GM19043 (cell line): ENCODE results near the gene SEBOX.

Experiments used
- ATAC-seq: cut with Tn5 transposase; IDR thresholded peaks from one replicate; pipeline ENCODE4 v1.9.1; 2021; ENCODE audit warnings: low read depth; ENCODE audit not compliant: unreplicated experiment

SEBOX gene

DNA sequence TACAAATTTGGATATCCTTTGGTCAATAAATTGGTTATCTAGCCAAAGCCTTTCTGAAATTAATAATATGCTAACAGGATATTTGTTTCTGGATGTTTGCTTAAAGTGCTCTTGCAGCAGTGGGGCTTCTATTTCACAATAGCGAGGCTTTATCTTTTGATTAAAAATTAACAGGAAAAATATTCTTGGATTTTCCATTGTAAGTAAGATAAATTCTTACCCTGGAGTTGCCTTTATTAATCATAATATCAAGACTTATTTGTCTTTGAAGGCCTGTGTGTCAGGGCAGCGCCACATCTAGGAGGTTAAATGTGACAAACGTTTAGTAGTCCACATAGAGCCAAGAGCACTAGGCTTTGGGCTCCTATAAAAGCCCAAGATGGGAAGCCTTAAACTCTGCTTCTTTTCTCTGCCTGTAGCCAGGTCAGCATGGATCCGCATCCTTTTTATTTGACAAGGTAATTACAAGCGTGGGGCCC is 40.7 kb downstream of the SEBOX start:
- ATAC-seq = no peak

DNA sequence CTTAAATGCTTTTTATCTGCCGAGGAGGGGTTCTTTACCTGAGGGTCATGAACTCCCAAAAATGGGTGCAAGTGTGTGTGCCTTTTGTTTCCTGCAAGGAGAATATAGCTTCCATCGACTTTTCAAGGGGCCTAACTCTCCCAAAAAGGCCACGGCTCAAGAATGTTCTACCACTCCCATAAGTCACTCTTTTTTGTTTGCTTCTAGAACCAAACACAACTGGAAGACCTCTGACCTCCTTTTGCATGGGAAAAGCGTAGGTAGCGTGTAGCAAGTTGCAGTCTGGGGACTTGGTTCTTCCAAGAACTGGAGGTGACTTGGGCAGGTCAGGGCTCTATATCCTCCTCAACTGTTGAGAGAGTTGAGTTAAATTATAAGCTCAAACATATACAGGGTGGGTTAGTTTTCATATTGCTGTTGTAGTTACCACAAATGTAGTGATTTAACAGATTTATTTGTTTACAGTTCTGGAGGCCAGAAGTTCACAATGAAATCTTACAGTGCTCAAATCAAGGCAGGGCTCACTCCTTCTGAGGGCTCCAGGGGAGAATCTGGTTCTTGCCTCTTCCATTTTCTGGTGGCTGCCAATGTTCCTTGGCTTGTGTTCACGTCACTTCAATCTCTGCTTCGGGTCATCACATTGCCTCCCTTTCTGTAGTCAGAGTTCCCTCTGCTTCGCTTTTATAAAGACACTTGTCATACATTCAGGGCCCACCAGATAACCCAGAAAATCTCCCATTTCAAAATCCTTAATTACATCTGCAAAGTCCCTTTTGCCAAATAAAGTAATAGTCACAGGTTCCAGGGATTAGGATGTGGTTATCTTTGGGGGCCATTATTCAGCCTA is 44.6 kb downstream of the SEBOX start:
- ATAC-seq = no peak

DNA sequence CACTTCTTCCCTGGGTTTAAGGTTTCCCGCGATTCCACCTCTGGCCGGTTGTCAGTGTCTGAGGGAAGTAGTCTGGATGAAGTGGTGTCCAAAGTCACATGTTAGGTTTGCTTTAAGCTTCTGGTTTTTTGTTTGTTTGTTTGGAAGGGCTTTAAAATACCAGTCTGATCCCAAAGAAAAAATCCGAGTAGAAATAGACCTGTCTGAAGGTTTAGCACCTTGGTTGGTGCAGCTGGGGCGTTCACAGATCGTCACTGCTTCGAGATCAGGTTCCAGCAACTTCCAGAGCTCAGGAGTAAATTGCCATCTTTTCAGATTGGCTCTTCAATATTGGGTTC is 45.4 kb downstream of the SEBOX start:
- no peak for ATAC-seq

DNA sequence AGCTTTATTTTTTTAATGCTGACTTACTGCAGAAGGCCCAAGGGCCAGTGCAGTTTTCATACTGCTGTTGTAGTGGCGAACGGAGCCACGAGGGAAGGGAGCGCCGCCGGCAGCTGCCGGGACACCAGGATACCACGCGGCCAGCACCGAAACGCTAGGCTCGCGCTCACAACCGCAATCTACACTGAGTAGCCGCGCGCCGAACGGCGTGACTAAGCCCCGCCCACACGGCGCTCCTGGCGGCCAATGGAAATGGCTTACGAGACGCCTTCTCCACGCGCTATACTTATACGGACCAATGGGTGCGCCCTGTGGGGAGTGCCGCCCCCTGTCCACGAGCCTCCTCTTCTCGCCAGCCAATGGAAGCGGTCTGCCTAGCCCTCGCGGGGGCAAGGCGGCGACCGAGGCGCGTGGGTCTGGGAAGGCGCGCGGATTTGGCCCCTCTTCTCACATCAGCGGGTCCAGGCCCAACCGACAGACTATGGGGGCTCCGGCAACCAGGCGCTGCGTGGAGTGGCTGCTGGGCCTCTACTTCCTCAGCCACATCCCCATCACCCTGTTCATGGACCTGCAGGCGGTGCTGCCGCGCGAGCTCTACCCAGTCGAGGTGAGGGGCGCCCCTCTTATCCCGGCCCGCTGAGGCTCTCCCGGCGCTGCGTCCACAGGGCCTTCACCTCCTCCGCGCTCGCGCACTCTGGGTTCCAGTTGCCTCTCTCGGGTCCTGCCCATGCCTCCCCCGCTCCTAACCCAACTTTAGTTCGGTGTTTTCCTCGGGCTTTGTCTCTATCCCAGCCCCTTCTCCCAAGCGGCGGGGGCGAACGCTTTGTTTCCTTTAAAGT is 46.0 kb downstream of the SEBOX start, which contains the start of gene TMEM97:
Gene TMEM97 (plus strand): TSS at position 442 of the 839 bp plus-strand sequence. CDS start 40 bp downstream, at position 482.
- ATAC-seq = peak; percentile 94

DNA sequence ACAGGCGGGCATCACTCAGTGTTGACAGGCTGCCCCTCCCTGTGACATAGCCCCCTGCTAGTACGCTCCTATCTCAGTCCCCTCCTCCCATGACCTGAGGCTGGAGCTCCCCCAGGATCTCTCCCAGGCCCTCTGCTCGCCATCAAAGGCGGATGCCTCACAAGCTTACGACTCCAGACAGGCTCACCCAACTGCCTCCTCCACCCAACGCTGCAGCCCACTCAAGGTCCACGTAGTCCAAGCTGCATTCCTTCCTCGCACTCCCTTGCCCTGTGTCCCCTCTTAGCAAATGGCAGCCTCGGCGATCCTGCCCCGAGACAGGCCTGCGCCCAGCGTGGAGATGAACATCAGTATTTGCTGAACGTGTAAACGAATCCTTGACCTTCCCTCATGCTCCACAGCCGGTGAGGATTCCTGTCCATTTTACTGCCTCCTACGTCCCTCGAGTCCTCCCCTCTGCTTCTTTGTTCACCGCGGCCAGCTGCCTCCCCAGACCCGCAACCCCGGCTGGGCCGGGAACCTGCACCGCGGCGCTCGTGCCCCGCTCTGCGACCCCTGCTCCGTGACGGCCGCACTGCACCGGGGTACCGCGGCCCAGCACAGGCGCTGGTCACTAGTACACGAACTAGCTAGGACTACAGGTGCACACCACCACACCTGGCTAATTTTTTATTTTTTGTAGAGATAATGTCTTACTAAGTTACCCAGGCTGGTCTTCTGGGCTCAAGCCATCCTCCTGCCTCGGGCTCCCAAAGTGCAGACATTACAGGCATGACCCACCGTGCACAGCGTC is 46.8 kb downstream of the SEBOX start:
- peak; percentile 16 for ATAC-seq

DNA sequence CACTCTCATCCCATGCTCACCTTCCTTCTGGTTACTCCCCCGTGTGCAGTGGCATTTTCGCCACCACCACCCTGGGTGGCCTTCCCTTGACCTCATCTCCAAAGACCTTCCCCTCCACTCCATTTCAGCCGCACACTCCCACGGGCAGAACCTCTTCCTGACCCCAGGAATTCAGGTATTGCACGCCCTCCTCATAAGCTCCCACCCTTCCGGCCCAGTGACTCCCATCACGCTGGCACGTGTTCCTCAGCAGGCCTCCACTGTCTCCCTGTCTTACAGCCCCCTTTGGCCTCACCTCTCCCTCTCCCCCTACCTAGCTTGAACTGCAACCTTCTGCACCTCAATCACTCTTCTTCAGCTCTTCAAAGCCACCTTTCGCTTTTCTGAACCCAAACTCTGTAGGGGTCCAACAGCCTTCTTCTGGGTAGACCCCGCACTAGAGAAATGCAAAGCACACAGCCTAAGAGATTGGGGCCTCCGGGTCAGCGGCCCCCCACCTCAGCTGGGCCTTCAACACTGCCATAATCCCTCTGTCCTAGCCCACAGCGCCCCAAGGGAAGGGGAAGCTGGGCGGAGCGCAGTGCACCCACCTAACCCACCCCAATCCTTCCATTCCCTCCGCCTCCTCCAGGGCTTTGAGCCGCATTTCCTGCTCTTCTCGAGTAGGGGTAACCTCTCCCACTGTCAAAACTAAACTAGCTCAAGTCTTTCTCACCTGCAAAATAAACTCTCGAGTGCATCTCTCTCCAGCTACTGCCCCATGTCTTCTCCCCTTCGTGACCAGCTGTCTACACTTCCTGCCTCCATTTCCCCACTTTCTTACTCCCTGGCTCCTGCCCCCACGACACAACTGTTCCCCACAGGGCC is 47.7 kb downstream of the SEBOX start:
- no peak for ATAC-seq

DNA sequence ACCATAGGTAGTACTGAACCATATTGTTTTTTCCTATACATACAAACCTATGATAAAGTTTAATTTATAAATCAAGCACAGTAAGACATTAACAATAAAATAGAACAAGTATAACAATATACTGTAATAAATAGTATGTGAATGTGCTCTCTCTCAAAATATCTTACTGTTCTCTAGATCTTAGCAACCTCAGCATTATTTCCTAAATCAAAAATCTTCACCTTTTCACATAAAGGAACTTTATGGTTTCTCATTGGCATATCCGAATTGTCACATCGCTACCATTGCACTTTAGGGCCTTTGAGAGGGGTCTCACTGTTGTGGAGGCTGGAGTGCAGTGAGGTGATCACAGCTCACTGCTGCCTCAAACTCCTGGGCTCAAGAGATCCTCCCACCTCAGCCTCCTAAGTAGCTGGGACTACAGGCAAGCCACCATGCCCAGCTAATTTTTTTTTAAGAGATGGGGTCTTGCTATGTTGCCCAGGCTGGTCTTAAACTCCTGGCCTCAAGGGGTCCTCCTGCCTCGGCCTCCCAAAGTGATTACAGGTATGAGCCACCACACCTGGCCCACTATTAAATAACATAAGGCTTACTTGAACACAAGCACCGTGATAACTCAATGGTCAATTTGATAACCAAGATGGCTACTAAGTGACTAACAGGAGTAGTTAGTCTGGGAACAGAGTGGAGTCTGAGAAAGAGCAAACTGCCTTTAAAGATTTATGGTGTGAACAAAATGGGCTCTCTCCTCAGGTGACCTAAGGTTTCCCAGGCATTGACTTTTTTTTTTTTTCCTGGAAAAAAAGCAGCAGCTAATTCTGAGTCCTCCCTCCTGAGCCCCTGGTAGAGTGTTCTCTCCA is 48.9 kb downstream of the SEBOX start:
- ATAC-seq = no peak

DNA sequence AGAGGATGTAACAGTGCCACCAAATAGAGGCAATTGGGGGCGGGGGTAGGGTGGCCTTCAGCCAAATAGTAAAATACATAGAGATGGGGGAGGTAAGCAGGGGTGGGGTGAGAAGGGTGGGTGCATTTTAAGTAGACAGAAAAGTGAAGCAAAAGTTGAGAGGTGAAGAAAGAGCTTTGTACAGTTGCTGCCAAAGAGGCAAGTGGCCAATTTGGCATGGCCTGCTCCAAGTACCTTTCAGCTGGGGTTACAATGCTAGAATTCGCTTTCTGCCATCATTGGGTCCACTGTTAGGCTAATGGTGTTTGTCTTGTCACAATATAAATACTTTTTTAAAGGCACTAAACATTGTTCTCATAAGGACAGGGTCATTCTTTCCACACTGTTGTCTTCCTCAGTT is 51.2 kb downstream of the SEBOX start:
- no peak for ATAC-seq
